ENCODE data around the gene SNX17.
"Not testable (repeated sequence)": the region's sequence is repeated elsewhere in the genome, so short reads cannot be mapped to it uniquely, and the experiment has no call there.

The SNX17 gene

DNA sequence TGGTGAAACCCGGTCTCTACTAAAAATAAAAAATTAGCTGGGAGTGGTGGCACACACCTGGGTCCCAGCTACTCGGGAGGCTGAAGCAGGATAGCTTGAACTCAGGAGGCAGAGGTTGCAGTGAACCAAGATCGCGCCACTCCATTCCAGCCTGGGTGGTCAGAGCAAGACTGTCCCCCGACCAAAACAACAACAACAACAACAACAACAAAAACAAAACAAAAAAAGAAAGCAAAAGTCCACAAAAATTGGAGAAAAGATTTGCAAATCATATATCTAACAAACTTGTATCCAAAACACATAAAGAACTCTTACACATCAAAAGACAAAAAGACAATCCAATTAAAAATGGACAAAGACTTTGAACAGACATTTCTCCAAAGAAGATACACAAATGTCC is 28.5 kb downstream of the SNX17 start:
- intact Hi-C loops (cut with micrococcal nuclease) = no loop called here
- no peaks in the 10 kb centered on the region for H3K27me3 Mint-ChIP-seq
- H3K36me3 Mint-ChIP-seq (ENCODE audit: low read depth) = peaks cover 32% of the 10 kb centered on the region
- peak overlapping the region; percentile 3 for H3K27ac Mint-ChIP-seq
- no peaks in the 10 kb centered on the region for H3K9me3 Mint-ChIP-seq
- H3K4me1 Mint-ChIP-seq (ENCODE audit: low read depth) = no peaks in the 10 kb centered on the region
- no peak overlapping the region for H3K4me3 Mint-ChIP-seq

DNA sequence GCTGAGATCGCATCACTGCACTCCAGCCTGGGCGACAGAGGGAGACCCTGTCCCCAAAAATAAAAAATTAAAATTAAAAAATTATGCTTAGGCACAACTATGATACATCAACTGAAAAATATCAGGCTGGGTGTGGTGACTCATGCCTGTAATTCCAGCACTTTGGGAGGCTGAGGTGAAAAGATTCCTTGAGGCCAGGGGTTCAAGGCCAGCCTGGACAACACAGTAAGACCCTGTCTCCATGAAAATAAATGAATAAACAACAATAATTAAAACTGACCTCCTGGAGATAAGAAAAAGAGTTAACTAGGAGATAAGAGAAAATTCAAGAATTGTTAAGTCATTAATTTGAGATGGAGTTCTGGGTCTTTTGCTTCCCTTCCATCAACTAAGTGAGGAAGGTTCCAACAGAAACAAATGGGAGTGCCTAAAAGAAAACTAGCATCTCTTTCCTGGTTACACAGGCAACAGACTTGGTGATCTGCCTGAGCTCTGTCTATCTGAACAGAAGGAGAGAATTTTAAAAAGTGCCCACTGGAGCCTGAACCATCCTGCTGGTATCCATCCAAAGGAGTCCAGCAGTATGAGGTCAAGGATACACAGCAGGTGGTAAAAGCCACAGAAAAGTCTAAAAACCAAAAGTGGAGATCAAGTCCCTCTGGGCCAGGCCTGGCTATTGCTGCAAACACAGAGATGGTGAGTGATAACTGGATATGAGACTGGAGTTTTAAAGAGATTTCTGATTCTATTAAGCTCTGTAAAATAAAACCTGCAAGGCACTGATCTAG is 30.1 kb downstream of the SNX17 start:
- H3K27me3 Mint-ChIP-seq = no peaks in the 10 kb centered on the region
- no peak overlapping the region for H3K4me3 Mint-ChIP-seq

DNA sequence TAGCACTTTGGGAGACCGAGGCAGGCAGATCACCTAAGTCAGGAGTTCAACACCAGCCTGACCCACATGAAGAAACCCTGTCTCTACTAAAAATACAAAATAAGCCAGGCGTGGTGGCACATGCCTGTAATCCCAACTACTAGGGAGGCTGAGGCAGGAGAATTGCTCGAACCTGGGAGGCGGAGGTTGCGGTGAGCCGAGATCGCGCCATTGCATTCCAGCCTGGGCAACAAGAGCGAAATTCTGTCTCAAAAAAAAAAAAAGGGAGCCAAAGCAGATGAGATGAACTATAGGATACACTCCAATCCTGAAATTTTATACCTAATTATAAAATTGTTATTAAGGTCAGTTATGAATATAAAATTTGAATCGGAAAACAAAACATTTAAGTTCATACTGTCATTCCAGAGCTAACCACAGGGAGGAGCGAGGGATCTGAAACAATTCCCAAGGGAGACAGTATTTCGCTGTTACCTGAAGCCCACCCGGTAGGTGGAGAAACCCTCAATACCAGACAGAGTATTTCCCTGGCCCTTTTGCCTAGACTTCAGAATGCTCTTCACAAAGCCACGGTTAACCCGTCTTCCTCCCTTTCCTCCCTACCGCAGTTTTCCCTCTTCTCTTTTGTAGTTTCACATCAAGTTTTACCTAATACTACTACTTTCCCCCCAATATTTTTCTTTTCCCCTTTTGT is 37.5 kb downstream of the SNX17 start:
- Mint-ChIP-seq H3K9me3 (no peaks in the 10 kb centered on the region), H3K36me3 (ENCODE audit: low read depth) (peaks cover 51% of the 10 kb centered on the region), H3K4me3 (peak overlapping the region; percentile 96), H3K27me3 (peaks cover 3% of the 10 kb centered on the region), H3K4me1 (ENCODE audit: low read depth) (peaks cover 40% of the 10 kb centered on the region), H3K27ac (peak overlapping the region; percentile 94)
- intact Hi-C loops (cut with micrococcal nuclease) = loop anchor here (5.0 to 10.0 kb wide), 2 partner anchors 36 to 177 kb away; partner anchors contain the start of genes EIF2B4, SNX17 and ZNF512

More for the DNA sequence above, 30.1 kb downstream of the SNX17 start:
- intact Hi-C loops (cut with micrococcal nuclease) = loop anchor here (10.0 kb wide), 1 partner anchor 184 kb away; the partner anchor contains the start of gene ZNF512
- Mint-ChIP-seq H3K36me3 (ENCODE audit: low read depth) (peaks cover 45% of the 10 kb centered on the region), H3K4me1 (ENCODE audit: low read depth) (no peaks in the 10 kb centered on the region), H3K9me3 (no peaks in the 10 kb centered on the region), H3K27ac (no peak overlapping the region)

DNA sequence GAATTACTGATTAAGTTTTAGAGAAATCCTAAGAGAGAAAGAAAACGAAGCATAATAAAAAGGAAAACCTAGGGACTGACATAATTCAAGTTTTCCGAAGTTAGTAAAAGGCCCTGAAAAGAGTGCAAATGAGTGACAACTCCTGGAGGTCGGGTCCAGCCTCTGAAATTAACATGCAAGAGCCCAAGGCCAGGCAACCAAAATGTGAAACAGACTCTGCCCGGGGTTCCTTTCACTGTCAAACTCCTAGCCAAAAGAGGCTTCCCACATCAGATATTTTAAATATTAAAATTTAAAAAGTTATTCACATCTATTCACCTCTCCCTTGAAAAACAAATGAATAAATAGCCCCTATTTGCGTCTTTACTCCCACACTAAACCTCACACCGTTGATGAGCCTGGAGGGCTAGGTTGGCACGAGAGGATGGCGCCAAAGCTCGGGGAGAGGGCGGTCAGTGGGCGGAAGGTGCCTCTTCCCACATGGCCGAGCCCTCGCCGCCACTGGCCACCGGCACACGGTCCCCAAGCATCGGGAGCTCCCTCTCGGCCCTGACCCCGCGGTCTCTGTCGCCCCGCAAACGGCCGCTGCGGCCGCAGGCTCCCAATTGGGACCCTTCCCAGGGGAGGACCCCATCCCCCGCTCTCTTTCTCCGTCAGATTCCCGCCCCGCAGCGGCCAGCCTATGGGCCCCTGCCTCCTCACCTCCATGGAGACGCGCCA is 38.3 kb downstream of the SNX17 start:
- Mint-ChIP-seq H3K27me3 (peaks cover 3% of the 10 kb centered on the region), H3K9me3 (no peaks in the 10 kb centered on the region), H3K27ac (peak overlapping the region; percentile 94), H3K4me3 (peak overlapping the region; percentile 96), H3K4me1 (ENCODE audit: low read depth) (peaks cover 40% of the 10 kb centered on the region), H3K36me3 (ENCODE audit: low read depth) (peaks cover 51% of the 10 kb centered on the region)
- intact Hi-C loops (cut with micrococcal nuclease) = loop anchor here (1.0 to 10.0 kb wide), 5 partner anchors 20 to 176 kb away; partner anchors contain the start of genes EIF2B4, IFT172, NRBP1 and SNX17

DNA sequence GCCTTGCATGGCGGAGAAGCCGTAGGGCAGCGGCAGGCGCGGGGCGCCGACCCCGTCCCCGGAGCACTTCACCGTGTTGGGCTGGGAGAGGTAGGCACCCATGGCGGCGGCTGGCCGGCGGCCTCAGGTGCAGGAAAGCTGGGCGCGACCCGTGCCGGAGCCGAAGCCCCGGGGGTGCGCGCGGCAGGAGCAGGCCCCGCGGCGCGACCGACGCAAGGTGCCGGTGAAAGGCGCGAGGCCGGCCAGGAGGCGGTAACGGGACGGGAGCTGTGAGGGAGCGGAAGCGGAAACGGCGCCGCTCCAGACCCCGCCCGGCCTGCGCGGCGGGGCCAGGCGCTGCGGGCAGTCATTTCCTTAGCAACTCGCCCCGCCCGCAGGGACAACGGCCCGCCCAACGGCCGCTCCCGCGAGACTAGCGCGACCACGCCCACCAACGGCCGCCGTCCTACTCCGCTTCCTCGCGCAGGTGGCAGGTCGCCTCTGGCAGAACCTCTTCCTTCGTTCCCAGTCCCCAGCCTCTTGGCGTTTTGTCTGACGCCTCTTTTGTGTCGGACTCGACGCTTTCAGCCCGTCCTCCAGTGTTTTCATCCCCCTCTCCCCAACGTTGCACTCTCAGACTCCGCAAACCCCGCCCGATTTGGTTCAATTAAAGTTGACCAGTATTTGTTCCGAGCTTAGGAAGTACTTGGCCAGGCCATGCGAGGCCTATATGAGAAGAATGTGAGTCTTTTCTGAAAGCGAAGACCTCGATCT is 39.1 kb downstream of the SNX17 start, which contains the start of gene PPM1G:
TSS of gene PPM1G (minus strand) at position 271 of the 753 bp plus-strand sequence. CDS start at position 102, 169 bp downstream.
- H3K27ac Mint-ChIP-seq = peak within 1 kb of the TSS; percentile 94
- intact Hi-C loops (cut with micrococcal nuclease) = loop anchor here (1.0 to 10.0 kb wide), 5 partner anchors 19 to 175 kb away; partner anchors contain the start of genes EIF2B4, IFT172, NRBP1 and SNX17
- H3K4me1 Mint-ChIP-seq (ENCODE audit: low read depth) = peaks cover 40% of the 10 kb centered on the region
- H3K36me3 Mint-ChIP-seq (ENCODE audit: low read depth) = peaks cover 45% of the 10 kb centered on the region
- peak within 1 kb of the TSS; percentile 96 for H3K4me3 Mint-ChIP-seq
- H3K9me3 Mint-ChIP-seq = no peaks in the 10 kb centered on the region
- peaks cover 3% of the 10 kb centered on the region for H3K27me3 Mint-ChIP-seq

DNA sequence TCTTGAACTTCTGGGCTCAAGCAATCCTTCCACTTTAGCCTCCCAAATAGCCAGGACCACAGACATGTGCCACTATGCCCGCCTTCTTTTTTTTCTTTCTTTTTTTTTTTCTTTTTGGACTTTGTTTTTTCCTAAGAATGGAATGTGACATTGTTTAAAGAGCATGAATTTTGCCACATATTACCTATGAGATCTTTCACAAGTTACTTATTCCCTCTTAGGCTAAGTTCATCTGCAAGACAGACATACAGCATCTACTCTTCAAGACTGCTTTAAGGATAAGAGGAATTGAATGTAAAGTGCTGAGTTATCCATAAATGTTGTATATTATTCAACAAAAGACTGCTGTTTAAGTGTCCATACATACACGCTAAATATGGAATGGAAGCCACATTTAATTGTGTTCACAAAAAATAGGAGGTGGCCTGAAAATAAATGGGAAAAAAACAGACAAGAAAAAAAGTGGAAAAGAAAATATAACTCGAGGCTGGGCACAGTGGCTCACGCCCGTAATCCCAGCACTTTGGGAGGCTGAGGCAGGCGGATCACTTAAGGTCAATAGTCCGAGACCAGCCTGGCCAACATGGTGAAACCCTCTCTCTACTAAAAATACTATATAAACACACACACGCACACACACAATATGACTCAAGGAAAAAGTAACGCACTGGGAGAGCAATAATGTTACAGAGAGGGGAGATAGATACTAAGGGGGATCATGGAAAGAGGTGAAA is 42.2 kb downstream of the SNX17 start:
- H3K4me1 Mint-ChIP-seq (ENCODE audit: low read depth) = peaks cover 24% of the 10 kb centered on the region
- peak overlapping the region; percentile 47 for H3K27ac Mint-ChIP-seq
- intact Hi-C loops (cut with micrococcal nuclease) = no loop called here
- peaks cover 3% of the 10 kb centered on the region for H3K27me3 Mint-ChIP-seq
- H3K36me3 Mint-ChIP-seq (ENCODE audit: low read depth) = peaks cover 14% of the 10 kb centered on the region
- no peaks in the 10 kb centered on the region for H3K9me3 Mint-ChIP-seq
- no peak overlapping the region for H3K4me3 Mint-ChIP-seq

DNA sequence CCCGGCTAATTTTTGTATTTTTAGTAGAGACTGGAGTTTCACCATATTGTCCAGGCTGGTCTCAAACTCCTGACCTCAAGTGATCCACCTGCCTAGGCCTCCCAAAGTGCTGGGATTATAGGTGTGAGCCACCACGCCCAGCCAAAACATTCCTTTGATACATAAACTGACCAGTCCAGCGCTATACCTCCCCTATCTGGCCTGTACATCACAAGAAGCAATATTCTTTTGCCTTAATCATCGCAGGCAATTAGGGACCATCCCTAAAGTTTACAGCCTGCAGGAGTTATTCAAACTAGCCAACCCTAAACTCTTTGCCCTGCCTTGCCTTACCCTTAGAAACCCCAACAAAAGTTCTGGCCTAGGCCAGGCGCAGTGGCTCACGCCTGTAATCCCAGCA is 45.7 kb downstream of the SNX17 start:
- H3K36me3 Mint-ChIP-seq (ENCODE audit: low read depth) = no peaks in the 10 kb centered on the region
- intact Hi-C loops (cut with micrococcal nuclease) = no loop called here
- peaks cover 7% of the 10 kb centered on the region for H3K27me3 Mint-ChIP-seq
- no peaks in the 10 kb centered on the region for H3K9me3 Mint-ChIP-seq
- no peak overlapping the region for H3K27ac Mint-ChIP-seq
- H3K4me3 Mint-ChIP-seq = no peak overlapping the region
- H3K4me1 Mint-ChIP-seq (ENCODE audit: low read depth) = peaks cover 5% of the 10 kb centered on the region

DNA sequence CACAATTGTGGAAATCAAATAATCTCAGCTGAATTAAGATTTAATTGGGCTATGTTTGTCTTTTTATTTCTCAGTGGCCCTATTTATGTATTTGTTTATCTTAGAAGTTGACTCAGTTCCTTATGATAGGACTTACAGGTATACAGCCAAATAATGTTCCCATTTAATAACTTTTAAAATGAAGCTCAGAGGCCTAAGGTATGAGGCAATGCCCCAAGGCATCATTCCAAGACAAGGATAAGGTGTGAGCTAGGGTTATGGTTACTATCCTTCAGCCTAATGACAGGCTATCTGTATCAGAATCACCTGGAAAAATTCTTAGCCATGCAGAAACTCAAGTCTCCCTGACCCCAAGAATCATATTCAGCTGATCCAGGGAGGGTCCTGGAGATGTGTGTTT is 50.6 kb downstream of the SNX17 start:
- Mint-ChIP-seq H3K27ac (no peak overlapping the region), H3K27me3 (peaks cover 4% of the 10 kb centered on the region), H3K4me1 (ENCODE audit: low read depth) (no peaks in the 10 kb centered on the region), H3K36me3 (ENCODE audit: low read depth) (no peaks in the 10 kb centered on the region), H3K9me3 (no peaks in the 10 kb centered on the region), H3K4me3 (no peak overlapping the region)
- intact Hi-C loops (cut with micrococcal nuclease) = no loop called here

DNA sequence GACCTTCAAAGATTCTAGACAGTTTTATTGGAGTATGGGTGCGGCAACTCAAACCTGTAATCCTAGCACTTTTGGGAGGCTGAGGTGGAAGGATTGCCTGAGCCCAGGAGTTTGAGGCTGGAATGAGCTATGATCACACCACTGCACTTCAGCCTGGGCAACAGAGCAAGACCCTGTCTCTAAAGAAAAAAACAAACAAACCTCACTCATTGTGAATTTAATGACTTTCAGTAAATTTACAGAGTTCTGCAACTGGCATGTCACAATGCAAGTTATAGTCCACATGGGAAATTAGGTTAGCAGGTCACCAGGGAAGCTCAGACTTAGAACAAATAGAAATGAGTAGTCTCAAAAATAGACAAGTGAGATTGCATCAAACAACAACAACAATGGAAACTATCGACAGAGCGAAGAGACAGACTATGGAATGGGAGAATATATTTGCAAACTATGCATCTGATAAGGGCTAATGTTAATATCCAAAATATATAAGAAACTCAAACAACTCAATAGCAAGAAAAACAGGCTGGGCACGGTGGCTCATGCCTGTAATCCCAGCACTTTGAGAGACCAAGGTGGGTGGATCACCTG is 51.3 kb downstream of the SNX17 start:
- H3K4me1 Mint-ChIP-seq (ENCODE audit: low read depth) = no peaks in the 10 kb centered on the region
- no peaks in the 10 kb centered on the region for H3K36me3 Mint-ChIP-seq (ENCODE audit: low read depth)
- H3K4me3 Mint-ChIP-seq = no peak overlapping the region
- H3K9me3 Mint-ChIP-seq = no peaks in the 10 kb centered on the region
- H3K27ac Mint-ChIP-seq = no peak overlapping the region
- peaks cover 4% of the 10 kb centered on the region for H3K27me3 Mint-ChIP-seq
- intact Hi-C loops (cut with micrococcal nuclease) = no loop called here

DNA sequence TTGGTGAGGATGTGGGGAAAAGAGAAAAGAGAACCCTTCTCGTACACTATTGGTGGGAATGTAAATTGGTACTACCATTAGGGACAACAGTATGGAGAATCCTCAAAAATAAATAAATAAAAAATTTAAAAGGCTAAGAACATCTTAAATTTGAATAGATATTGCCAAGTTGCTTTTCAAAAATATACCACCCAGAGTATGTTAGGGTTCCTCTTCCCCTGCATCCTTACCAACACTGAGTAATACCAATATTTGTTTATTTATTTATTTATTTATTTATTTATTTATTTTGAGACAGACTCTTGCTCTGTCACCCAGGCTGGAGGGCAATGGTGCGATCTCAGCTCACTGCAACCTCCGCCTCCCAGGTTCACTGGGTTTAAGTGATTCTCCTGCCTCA is 52.5 kb downstream of the SNX17 start:
- intact Hi-C loops (cut with micrococcal nuclease) = no loop called here
- peaks cover 4% of the 10 kb centered on the region for H3K27me3 Mint-ChIP-seq
- no peak overlapping the region for H3K4me3 Mint-ChIP-seq
- peaks cover under 1% of the 10 kb centered on the region for H3K36me3 Mint-ChIP-seq (ENCODE audit: low read depth)
- H3K9me3 Mint-ChIP-seq = no peaks in the 10 kb centered on the region
- no peak overlapping the region for H3K27ac Mint-ChIP-seq
- H3K4me1 Mint-ChIP-seq (ENCODE audit: low read depth) = peaks cover 5% of the 10 kb centered on the region

DNA sequence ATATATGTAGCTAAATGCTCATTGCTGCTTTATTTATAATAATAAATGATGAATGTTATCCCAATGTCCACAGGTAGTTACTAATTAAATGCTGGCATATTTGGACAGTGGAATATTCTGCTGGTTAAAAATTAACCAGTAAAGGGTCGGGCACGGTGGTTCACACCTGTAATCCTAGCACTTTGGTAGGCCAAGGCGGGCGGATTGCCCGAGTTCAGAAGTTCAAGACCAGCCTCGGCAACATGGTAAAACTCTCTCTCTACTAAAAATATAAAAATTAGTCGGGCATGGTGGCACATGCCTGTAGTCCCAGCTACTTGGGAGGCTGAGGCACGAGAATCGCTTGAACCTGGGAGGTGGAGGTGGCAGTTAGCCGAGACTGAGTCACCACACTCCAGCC is 54.6 kb downstream of the SNX17 start:
- intact Hi-C loops (cut with micrococcal nuclease) = loop anchor here (5.0 kb wide), 1 partner anchor 68 kb away; the partner anchor contains the start of gene GTF3C2
- H3K9me3 Mint-ChIP-seq, H3K4me3 Mint-ChIP-seq, H3K27ac Mint-ChIP-seq, H3K27me3 Mint-ChIP-seq: not testable (repeated sequence)
- Mint-ChIP-seq H3K4me1 (ENCODE audit: low read depth) (peaks cover 17% of the 10 kb centered on the region), H3K36me3 (ENCODE audit: low read depth) (peaks cover 16% of the 10 kb centered on the region)

All from dendritic cell treated with granulocyte-macrophage colony-stimulating factor and Interleukin-4, amounts not matched to agents 40 ng/mL and 50 ng/mL, for 4 days (primary cell).